Peyer's patch (tissue), 4 donors: ENCODE results near the gene TBL3. TPM values are rescaled to one million over a fixed set of nuclear protein-coding genes. Genes with fewer than 3 reads are reported as not detected.
"Not testable (repeated sequence)": the region's sequence is repeated elsewhere in the genome, so short reads cannot be mapped to it uniquely, and the experiment has no call there.

Experiments
- DNase-seq, 3 donors: peaks; one replicate each; pipeline ENCODE4 v3.0.0-alpha.2; 2017 to 2019
- H3K27ac ChIP-seq, 4 donors: fragments of 200-600 bp; sonication (generic); one replicate each; pipeline ENCODE4 v1.5.1; 2016 to 2019
- H3K27me3 ChIP-seq, 2 donors: fragments of 200-600 bp; sonication (generic); one replicate each; pipeline ENCODE4 v1.5.1; 2019
- H3K36me3 ChIP-seq, 3 donors: fragments of 200-600 bp; sonication (generic); one replicate each; pipeline ENCODE4 v1.5.1; 2016 to 2019
- H3K4me1 ChIP-seq, 4 donors: fragments of 200-600 bp; sonication (generic); one replicate each; pipeline ENCODE4 v1.5.1; 2016 to 2019
- H3K4me3 ChIP-seq, 4 donors: fragments of 200-600 bp; sonication (generic); 1 replicate in 3 of 4; 2 replicates in 1 of 4; pipeline ENCODE4 v1.5.1; 2016 to 2019; ENCODE audit warnings: mild to moderate bottlenecking in 1 of 4
- H3K9me3 ChIP-seq, 4 donors: fragments of 200-600 bp; sonication (generic); one replicate each; pipeline ENCODE4 v1.5.1; 2016 to 2019; ENCODE audit warnings: mild to moderate bottlenecking in 1 of 4
- POLR2A ChIP-seq, 2 donors: fragments of 450-650 bp; IDR thresholded peaks; one replicate each; pipeline ENCODE4 v1.5.1; 2017; ENCODE audit warnings: antibody characterized with exemption in 2 of 2, mild to moderate bottlenecking in 2 of 2, moderate library complexity in 2 of 2
- total RNA-seq, 4 donors: library from RNA; depleted of rRNA; stranded (reverse); fragments of >200 nt; gene quantifications; one replicate each; pipeline ENCODE4 v1.1.0, GENCODE V29; 2016
- TF ChIP-seq, protein P1 (sequence below), 6 experiments: fragments of 450-650 bp in 4 of 6; fragments of 200-600 bp in 2 of 6; sonication (generic) in 1 of 6; IDR thresholded peaks; one replicate each; pipeline ENCODE4 v1.5.1; 2017 to 2019; ENCODE audit warnings: antibody characterized with exemption in 6 of 6, mild to moderate bottlenecking in 3 of 6, moderate library complexity in 1 of 6

Gene TBL3
- total RNA-seq, 4 donors from 2014 or later: 19.8 to 50.8 (median 39.1) TPM

DNA sequence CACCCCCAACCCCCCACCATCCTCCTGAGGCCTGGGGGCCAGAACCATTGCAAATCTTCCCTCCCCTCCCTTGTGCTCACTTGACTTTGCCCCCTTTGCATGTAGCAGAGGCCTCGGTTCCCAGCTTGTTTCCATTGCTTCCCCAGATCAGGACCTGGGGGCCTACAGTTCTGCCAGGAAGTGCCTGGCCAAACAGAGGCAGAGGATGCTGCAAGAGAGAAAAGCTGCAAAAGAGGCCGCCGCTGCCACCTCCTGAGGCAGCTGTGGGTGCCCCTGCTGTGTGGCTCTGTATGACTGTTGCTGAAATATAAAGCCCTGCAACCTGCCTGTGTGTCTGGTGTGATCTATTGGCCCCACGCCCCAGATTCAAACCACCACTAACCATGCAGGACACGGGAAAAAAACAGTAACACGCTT, 10.2 kb upstream of the TBL3 start:
- Histone ChIP-seq H3K27ac (peak overlapping the region in 3 of 4 donors; percentile 1 to 89 (median 2)), H3K9me3 (no peaks in the 10 kb centered on the region), H3K4me3 (no peak overlapping the region), H3K4me1 (peaks cover 3 to 38% (median 24%) of the 10 kb centered on the region in 4 donors), H3K36me3 (peaks cover 0 to 25% (median 0%) of the 10 kb centered on the region in 3 donors), H3K27me3 (no peaks in the 10 kb centered on the region)
- no peak for DNase-seq
- TF ChIP-seq, protein P1, sequence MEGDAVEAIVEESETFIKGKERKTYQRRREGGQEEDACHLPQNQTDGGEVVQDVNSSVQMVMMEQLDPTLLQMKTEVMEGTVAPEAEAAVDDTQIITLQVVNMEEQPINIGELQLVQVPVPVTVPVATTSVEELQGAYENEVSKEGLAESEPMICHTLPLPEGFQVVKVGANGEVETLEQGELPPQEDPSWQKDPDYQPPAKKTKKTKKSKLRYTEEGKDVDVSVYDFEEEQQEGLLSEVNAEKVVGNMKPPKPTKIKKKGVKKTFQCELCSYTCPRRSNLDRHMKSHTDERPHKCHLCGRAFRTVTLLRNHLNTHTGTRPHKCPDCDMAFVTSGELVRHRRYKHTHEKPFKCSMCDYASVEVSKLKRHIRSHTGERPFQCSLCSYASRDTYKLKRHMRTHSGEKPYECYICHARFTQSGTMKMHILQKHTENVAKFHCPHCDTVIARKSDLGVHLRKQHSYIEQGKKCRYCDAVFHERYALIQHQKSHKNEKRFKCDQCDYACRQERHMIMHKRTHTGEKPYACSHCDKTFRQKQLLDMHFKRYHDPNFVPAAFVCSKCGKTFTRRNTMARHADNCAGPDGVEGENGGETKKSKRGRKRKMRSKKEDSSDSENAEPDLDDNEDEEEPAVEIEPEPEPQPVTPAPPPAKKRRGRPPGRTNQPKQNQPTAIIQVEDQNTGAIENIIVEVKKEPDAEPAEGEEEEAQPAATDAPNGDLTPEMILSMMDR (IDR thresholded peaks at IDR 0.05): no peak
- no peak for TF ChIP-seq POLR2A (IDR thresholded peaks at IDR 0.05)

DNA sequence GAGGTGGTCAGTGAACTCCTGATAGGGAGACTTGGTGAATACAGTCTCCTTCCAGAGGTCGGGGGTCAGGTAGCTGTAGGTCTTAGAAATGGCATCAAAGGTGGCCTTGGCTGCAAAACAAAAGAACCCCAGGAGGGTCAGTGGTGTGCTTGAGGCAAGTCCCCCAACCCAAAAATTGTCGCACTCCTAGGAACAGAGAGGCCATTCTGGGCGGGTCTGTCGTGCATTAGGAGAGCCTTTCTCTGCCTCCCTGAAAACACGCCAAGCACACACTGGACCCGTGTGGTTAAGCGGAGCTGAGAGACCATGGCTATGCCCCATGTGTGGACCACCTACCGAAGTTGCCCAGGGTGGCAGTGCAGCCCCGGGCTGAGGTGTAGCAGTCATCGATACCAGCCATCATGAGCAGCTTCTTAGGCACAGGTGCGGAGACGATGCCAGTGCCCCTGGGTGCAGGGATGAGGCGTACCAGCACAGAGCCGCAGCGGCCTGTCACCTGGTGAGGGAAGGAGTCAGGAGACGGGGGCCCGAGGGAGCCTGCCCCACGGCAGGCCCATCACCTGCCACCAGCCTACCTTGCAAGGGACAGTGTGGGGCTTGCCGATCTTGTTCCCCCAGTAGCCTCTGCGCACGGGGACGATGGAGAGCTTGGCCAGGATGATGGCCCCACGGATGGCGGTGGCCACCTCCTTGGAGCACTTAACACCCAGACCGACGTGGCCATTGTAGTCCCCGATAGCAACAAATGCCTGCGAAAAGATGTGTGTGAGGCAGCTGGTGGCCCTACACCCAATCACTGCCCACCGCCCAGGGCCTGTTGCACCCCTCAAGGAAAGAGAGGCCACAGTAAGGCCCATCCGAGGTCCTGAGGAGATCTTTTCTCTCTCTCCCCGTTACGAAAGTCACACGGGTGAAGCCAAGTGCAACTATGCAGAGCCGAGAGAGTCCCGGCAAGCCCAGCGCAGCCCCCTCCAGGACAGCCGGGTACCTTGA, 9.4 kb upstream of the TBL3 start:
- not testable (repeated sequence) for DNase-seq, H3K9me3 ChIP-seq, H3K27me3 ChIP-seq
- peaks cover 0 to 25% (median 0%) of the 10 kb centered on the region in 3 donors for H3K36me3 ChIP-seq
- H3K27ac ChIP-seq: peak overlapping the region in 1 of 4 donors; percentile 97
- peak overlapping the region in 1 of 4 donors; percentile 90 for H3K4me3 ChIP-seq
- peaks cover 3 to 38% (median 24%) of the 10 kb centered on the region in 4 donors for H3K4me1 ChIP-seq

DNA sequence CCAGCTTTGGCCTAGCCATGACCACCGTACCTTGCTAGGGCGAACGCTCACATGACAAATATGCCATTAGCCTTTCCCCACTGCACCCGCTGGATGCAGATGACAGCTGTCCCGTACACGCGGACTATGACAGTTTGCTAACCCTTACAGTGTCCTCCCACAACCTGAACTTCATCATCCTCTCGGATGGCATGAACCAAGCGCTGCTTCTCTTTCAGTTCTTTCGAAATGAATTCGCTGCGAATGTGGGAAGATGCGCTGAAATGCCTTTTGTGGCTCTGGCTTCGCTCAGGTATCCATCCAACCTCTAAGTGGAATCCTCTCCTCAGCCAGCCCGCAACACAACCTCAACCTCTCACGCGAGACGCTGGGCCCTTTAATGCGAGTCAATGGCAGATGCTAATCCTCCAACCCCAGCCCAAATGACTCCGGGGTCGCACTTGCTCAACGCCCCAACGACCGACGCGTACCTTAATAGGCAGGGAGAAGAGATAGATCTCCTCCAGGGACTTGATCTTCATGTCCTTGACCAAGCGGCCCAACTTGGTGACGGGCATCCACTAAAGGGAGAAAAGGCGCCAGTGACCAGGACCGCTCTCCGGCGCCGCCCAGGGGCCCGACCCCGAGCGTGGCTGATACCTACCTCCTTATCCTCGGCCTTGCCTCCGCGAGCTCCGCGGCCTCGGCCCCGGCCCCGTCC, 7.9 kb upstream of the TBL3 start:
- peaks cover 0 to 25% (median 0%) of the 10 kb centered on the region in 3 donors for H3K36me3 ChIP-seq
- H3K9me3 ChIP-seq: no peaks in the 10 kb centered on the region
- H3K27ac ChIP-seq: peak overlapping the region; percentile 95 to 100 (median 96)
- H3K4me1 ChIP-seq: peaks cover 3 to 35% (median 23%) of the 10 kb centered on the region in 4 donors
- H3K27me3 ChIP-seq: no peaks in the 10 kb centered on the region
- peak overlapping the region; percentile 78 to 96 (median 92) for H3K4me3 ChIP-seq
- TF ChIP-seq, protein P1 (IDR thresholded peaks at IDR 0.05): peak in 3 of 6 experiments; percentile 16 to 30 (median 30)
- no peak for TF ChIP-seq POLR2A (IDR thresholded peaks at IDR 0.05)
- peak; percentile 35 to 70 (median 67) for DNase-seq

DNA sequence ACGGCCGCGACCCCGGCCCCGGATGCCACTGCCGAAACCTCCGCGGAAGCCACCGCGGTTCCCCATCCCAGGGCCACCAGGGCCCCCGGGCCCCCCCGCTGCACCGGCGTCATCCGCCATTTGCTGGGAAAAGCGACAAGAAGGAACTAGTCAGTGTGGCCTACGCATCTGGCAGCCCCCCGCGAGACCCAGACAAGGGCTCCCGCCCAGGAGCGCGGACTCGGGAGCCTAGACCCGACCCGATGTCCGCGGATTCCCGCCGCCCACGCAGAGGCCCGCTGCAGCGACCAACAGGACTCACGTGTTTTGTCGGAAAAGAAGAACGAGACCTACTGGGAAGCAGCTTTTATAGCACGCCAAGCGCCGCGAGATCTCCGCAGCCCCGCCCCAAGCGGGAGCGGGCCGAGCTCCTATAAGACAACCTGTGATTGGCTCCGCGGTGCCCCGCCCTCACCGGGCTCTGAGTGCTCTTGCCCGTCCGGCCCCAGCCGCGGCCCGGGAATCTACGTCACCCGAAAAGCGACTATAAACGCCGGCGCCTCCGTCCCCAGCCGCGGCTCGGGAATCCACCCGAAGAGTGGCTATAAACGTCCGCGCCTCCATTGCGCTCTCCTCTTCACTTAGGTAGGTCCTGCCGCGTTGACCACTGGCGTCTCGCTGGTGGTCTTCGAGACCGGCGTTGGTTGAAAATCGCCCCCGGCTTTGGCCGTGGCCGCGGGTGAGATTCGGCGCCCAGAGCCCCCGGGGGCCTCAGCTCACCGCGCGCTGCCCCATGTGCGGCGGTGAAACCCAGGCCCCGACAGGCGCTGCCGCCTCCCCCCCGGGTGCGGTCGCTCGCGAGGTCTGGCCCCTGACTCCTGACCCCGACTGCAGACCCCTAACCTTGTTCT, 7.1 kb upstream of the TBL3 start, which contains the start of gene RPS2:
RPS2 (minus strand) TSS at position 321 of the 890 bp plus-strand sequence; CDS start at position 120, 201 bp downstream.
- no peaks in the 10 kb centered on the region for H3K9me3 ChIP-seq
- peak within 1 kb of the TSS; percentile 95 to 100 (median 96) for H3K27ac ChIP-seq
- H3K4me1 ChIP-seq: peaks cover 3 to 33% (median 22%) of the 10 kb centered on the region in 4 donors
- TF ChIP-seq, protein P1 (IDR thresholded peaks at IDR 0.05): no peak
- peak; percentile 94 to 96 for TF ChIP-seq POLR2A (IDR thresholded peaks at IDR 0.05)
- peak; percentile 98 to 100 (median 100) for DNase-seq
- H3K4me3 ChIP-seq: peak within 1 kb of the TSS; percentile 78 to 96 (median 92)
- no peaks in the 10 kb centered on the region for H3K27me3 ChIP-seq
- peaks cover 0 to 25% (median 0%) of the 10 kb centered on the region in 3 donors for H3K36me3 ChIP-seq

DNA sequence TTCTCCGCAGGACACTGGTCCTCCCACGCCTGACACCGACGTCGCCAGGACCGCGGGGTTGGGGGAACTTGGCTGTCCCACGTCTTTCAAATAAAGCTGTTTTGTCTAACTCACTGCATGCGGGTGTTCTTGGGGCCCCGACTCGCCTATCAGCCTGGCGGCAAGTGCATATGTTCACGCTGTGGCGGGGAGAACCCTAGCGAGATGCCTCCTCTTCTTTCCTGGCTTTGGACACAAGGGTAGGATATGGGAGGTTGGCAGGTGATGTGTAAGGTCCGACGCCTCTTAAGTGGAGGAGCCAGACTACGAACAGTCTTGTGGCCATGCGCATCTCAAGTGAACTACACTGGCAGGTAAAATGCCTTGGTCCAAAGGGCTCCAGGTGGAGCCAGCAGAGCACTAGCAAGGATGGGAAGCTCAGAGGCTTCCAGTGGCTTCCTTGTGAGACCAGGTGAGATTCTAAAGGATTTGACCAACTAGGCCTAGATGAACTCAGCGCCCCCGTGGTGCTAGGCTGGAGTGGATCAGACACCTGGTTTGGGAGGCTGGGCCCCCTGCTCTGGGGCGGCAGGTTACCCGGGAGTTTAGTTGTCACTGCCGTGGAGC, 6.4 kb upstream of the TBL3 start:
- Histone ChIP-seq H3K4me1 (peaks cover 3 to 29% (median 19%) of the 10 kb centered on the region in 4 donors), H3K27me3 (no peaks in the 10 kb centered on the region), H3K9me3 (no peaks in the 10 kb centered on the region), H3K27ac (peak overlapping the region; percentile 95 to 100 (median 96)), H3K36me3 (peaks cover 0 to 25% (median 0%) of the 10 kb centered on the region in 3 donors), H3K4me3 (peak overlapping the region; percentile 78 to 96 (median 92))
- DNase-seq: no peak
- TF ChIP-seq, protein P1 (IDR thresholded peaks at IDR 0.05): no peak
- TF ChIP-seq POLR2A (IDR thresholded peaks at IDR 0.05): peak in 1 of 2 donors; percentile 49
